Gastrocnemius medialis (tissue), 4 donors: ENCODE results near the gene TLK2. TPM values are rescaled to one million over a fixed set of nuclear protein-coding genes. Genes with fewer than 3 reads are reported as not detected.
A peak's percentile ranks its signal among the peaks of the same experiment; 100 is the strongest.
"Not testable (repeated sequence)": the region's sequence is repeated elsewhere in the genome, so short reads cannot be mapped to it uniquely, and the experiment has no call there.

Source experiments
- ATAC-seq, 2 donors: fragments of 150-250 bp; one replicate each; pipeline ENCODE4 v1.9.1; 2016
- DNase-seq, 2 donors: peaks; one replicate each; pipeline ENCODE4 v3.0.0-alpha.2; 2019
- H3K27ac ChIP-seq, 4 donors: fragments of 200-600 bp; sonication (generic); 1 replicate in 1 of 4; 2 replicates in 3 of 4; pipeline ENCODE4 v1.5.1; 2016 to 2018; ENCODE audit warnings: mild to moderate bottlenecking in 2 of 4, moderate library complexity in 1 of 4
- H3K27me3 ChIP-seq, 3 donors: fragments of 200-600 bp; sonication (generic) in 2 of 3; 1 replicate in 1 of 3; 2 replicates in 2 of 3; pipeline versions ENCODE4 v1.5.1 to v1.6.0; 2016 to 2019; ENCODE audit warnings: mild to moderate bottlenecking in 1 of 3, moderate library complexity in 1 of 3
- H3K36me3 ChIP-seq, 2 donors: fragments of 200-600 bp; sonication (generic) in 1 of 2; one replicate each; pipeline ENCODE4 v1.5.1; 2017 to 2018
- H3K4me1 ChIP-seq, 2 donors: fragments of 200-600 bp; sonication (generic) in 1 of 2; one replicate each; pipeline ENCODE4 v1.5.1; 2016 to 2017; ENCODE audit warnings: mild to moderate bottlenecking in 2 of 2
- H3K4me3 ChIP-seq, 4 donors: fragments of 200-600 bp; sonication (generic) in 3 of 4; 1 replicate in 1 of 4; 2 replicates in 3 of 4; pipeline ENCODE4 v1.5.1; 2016 to 2019; ENCODE audit warnings: mild to moderate bottlenecking in 2 of 4
- H3K9me3 ChIP-seq, 3 donors: fragments of 200-600 bp; sonication (generic) in 2 of 3; 1 replicate in 1 of 3; 2 replicates in 2 of 3; pipeline ENCODE4 v1.5.1; 2016 to 2019
- CTCF ChIP-seq, 5 experiments: fragments of 450-650 bp in 3 of 5; fragments of 200-600 bp in 2 of 5; sonication (generic) in 2 of 5; IDR thresholded peaks in 4 of 5; conservative IDR thresholded peaks in 1 of 5; 1 replicate in 4 of 5; 2 replicates in 1 of 5; pipeline ENCODE4 v1.5.1; 2016 to 2019; ENCODE audit warnings: antibody characterized with exemption in 5 of 5, mild to moderate bottlenecking in 3 of 5, moderate library complexity in 3 of 5
- POLR2A ChIP-seq, 2 donors: fragments of 450-650 bp; IDR thresholded peaks; one replicate each; pipeline ENCODE4 v1.6.1; 2017; ENCODE audit warnings: antibody characterized with exemption in 2 of 2, mild to moderate bottlenecking in 2 of 2, moderate library complexity in 2 of 2
- in situ Hi-C, 4 donors: fragments of 200-750 bp; cut with MboI; loops; one replicate each; pipeline versions ENCODE4 v1.15.0 to v1.8.0; 2017; ENCODE audit warnings: low sequenced_read_pairs in 4 of 4
- intact Hi-C: fragments of 100-400 bp; cut with DNase I; formaldehyde crosslinking; loops from one replicate; pipeline ENCODE4 v1.15.1; 2023; ENCODE audit warnings: low total_unique reads
- total RNA-seq, 4 donors: library from RNA; depleted of rRNA; stranded (reverse); fragments of >200 nt; gene quantifications; one replicate each; pipeline versions ENCODE4 v1.1.0 to v1.2.3, GENCODE V29; 2016

The TLK2 gene
- total RNA-seq, 4 donors from 2014 or later, result 28.7 to 51.1 (median 47.3) TPM

DNA sequence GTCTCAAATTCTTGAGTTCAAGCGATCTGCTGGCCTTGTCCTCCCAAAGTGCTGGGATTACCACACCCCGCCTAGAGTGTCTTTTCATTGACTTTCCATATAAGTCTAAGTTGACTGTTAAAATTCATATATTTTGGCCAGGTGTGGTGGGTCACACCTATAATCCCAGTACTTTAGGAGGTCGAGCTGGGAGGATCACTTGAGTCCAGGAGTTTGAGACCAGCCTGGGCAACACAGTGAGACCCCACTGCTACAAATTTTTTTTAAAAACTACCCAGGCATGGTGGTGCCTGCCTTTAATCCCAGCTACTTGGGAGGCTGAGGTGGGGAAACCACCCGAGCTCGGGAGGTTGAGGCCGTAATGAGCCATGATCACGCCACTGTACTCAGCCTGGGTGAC lies 127.0 kb downstream of the TLK2 start:
- Histone ChIP-seq H3K27ac (no peak overlapping the region), H3K36me3 (peaks cover 6 to 52% of the 10 kb centered on the region in 2 donors), H3K9me3 (no peaks in the 10 kb centered on the region), H3K4me1 (no peaks in the 10 kb centered on the region), H3K27me3 (no peaks in the 10 kb centered on the region), H3K4me3 (no peak overlapping the region)
- DNase-seq, result no peak
- intact Hi-C loops, result no loop called here
- no peak for ATAC-seq
- TF ChIP-seq POLR2A (IDR thresholded peaks at IDR 0.05), result no peak
- no peak for TF ChIP-seq CTCF (IDR thresholded peaks at IDR 0.05 in 4 of 5, conservative IDR thresholded peaks at IDR 0.05 in 1 of 5)
- in situ Hi-C loops, result no loop called here

DNA sequence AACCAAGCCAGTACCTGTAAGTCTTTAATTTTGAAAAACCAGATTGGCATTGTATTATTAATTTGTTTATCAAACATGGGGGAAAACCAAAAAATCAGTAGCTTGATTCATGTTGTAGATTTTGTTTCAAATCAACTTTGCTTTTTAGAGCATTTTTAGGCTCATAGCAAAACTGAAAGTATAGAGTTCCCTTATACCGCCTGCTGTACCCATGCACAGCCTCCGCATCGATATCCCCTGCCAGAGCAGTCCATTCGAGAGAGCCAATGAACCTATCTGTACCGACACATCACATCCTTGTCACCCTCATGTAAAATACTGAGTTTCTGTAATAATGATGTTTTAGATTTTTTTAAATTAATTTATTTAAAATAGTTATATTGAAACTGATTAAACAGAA lies 132.7 kb downstream of the TLK2 start:
- in situ Hi-C loops, result no loop called here
- H3K4me1 ChIP-seq, result peaks cover 0 to 4% of the 10 kb centered on the region in 2 donors
- ATAC-seq (no peak), DNase-seq (no peak)
- no peak overlapping the region for H3K4me3 ChIP-seq
- intact Hi-C loops, result no loop called here
- no peaks in the 10 kb centered on the region for H3K27me3 ChIP-seq
- H3K27ac ChIP-seq, result no peak overlapping the region
- TF ChIP-seq CTCF (IDR thresholded peaks at IDR 0.05 in 4 of 5, conservative IDR thresholded peaks at IDR 0.05 in 1 of 5), result no peak
- peaks cover 3 to 66% of the 10 kb centered on the region in 2 donors for H3K36me3 ChIP-seq
- no peaks in the 10 kb centered on the region for H3K9me3 ChIP-seq

- DNase-seq (no peak), ATAC-seq (no peak)
- no peak for TF ChIP-seq CTCF (IDR thresholded peaks at IDR 0.05 in 4 of 5, conservative IDR thresholded peaks at IDR 0.05 in 1 of 5)
- no peak for TF ChIP-seq POLR2A (IDR thresholded peaks at IDR 0.05)
- Histone ChIP-seq H3K27me3 (no peaks in the 10 kb centered on the region), H3K27ac (no peak overlapping the region), H3K9me3 (no peaks in the 10 kb centered on the region), H3K4me1 (peaks cover 0 to 4% of the 10 kb centered on the region in 2 donors), H3K4me3 (no peak overlapping the region), H3K36me3 (peaks cover 3 to 62% of the 10 kb centered on the region in 2 donors)
- in situ Hi-C loops (no loop called here), intact Hi-C loops (no loop called here)
These were observed 133.1 kb downstream of the TLK2 start for GRCh38 chr17:62611728-62612127.

DNA sequence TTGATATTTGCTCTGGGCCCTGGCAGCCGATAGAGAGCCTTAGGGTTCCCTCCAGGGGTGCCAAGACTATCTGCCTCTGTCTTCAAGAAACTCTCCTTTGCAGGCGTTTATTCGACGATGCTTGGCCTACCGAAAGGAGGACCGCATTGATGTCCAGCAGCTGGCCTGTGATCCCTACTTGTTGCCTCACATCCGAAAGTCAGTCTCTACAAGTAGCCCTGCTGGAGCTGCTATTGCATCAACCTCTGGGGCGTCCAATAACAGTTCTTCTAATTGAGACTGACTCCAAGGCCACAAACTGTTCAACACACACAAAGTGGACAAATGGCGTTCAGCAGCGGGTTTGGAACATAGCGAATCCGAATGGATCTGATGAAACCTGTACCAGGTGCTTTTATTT lies 133.7 kb downstream of the TLK2 start:
- in situ Hi-C loops, intact Hi-C loops, H3K27ac ChIP-seq, H3K9me3 ChIP-seq, H3K4me3 ChIP-seq, H3K4me1 ChIP-seq, H3K27me3 ChIP-seq: not testable (repeated sequence)
- peaks cover 3 to 56% of the 10 kb centered on the region in 2 donors for H3K36me3 ChIP-seq
- DNase-seq (peak in 1 of 2 donors; percentile 51), ATAC-seq (peak in 1 of 2 donors; percentile 35)

- intact Hi-C loops, H3K27me3 ChIP-seq, in situ Hi-C loops, ATAC-seq, H3K4me1 ChIP-seq, H3K27ac ChIP-seq, H3K9me3 ChIP-seq, H3K4me3 ChIP-seq, DNase-seq: not testable (repeated sequence)
- H3K36me3 ChIP-seq, result peaks cover 3 to 48% of the 10 kb centered on the region in 2 donors
These were observed 134.5 kb downstream of the TLK2 start for GRCh38 chr17:62613095-62613494.

DNA sequence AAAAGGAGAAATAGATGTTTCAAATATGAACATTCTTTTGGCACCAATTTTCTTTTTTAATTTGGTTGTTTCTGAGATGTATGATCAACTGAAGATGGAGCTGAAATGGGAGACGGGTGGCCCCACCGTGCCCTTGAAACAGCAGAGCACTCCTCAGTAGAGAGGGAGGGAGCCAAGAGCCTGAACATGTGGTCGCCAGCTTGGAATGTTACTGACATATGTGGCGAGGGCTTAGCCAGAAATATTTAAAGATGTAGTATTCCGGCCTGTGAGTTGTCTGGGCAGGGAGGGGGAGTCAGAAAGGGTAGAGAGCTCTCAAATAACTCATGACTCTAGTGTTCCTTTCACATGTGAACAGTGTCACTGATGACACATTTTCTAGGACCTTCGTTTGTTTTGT lies 135.5 kb downstream of the TLK2 start:
- ATAC-seq (no peak), DNase-seq (no peak)
- Histone ChIP-seq H3K4me1 (peaks cover 0 to 4% of the 10 kb centered on the region in 2 donors), H3K27ac (no peak overlapping the region), H3K36me3 (peaks cover 3 to 37% of the 10 kb centered on the region in 2 donors), H3K27me3 (no peaks in the 10 kb centered on the region), H3K4me3 (no peak overlapping the region), H3K9me3 (no peaks in the 10 kb centered on the region)
- intact Hi-C loops, result no loop called here
- in situ Hi-C loops, result no loop called here
- TF ChIP-seq CTCF (IDR thresholded peaks at IDR 0.05 in 4 of 5, conservative IDR thresholded peaks at IDR 0.05 in 1 of 5), result no peak
- TF ChIP-seq POLR2A (IDR thresholded peaks at IDR 0.05), result no peak
